Colonic mucosa (tissue), 4 donors: ENCODE results near the gene CLEC19A. TPM values are rescaled to one million over a fixed set of nuclear protein-coding genes. Genes with fewer than 3 reads are reported as not detected.

Experiments
- DNase-seq: peaks from one replicate; pipeline ENCODE4 v3.0.0-alpha.2; 2020
- H3K27ac ChIP-seq: fragments of 200-600 bp; one replicate; pipeline ENCODE4 v1.8.0; 2021
- H3K27me3 ChIP-seq: fragments of 200-600 bp; one replicate; pipeline ENCODE4 v1.8.0; 2021
- H3K36me3 ChIP-seq: fragments of 200-600 bp; one replicate; pipeline ENCODE4 v1.8.0; 2021
- H3K4me1 ChIP-seq: fragments of 200-600 bp; one replicate; pipeline ENCODE4 v1.8.0; 2021; ENCODE audit warnings: mild to moderate bottlenecking
- H3K4me3 ChIP-seq: fragments of 200-600 bp; one replicate; pipeline ENCODE4 v1.8.0; 2021
- H3K9ac ChIP-seq, 2 donors: one replicate each; pipeline ENCODE4 v1.7.0; 2013; ENCODE audit warnings: control low read depth in 2 of 2, low read depth in 2 of 2, low read length in 2 of 2
- H3K9me3 ChIP-seq: fragments of 200-600 bp; one replicate; pipeline ENCODE4 v1.8.0; 2021
- intact Hi-C: fragments of 100-400 bp; cut with DNase I; formaldehyde crosslinking; loops from one replicate; pipeline ENCODE4 v1.14.1; 2022
- total RNA-seq, 2 donors: library from RNA; stranded (reverse); fragmentation: NEBNext Ultra II Directional in 1 of 2; extraction: Animal tissue kit (Norgen Biotek cat#: 25700) in 1 of 2; gene quantifications; one replicate each; pipeline ENCODE4 v1.2.1, GENCODE V29; 2021
- TF ChIP-seq, protein P1 (sequence below): fragments of 200-600 bp; IDR thresholded peaks from one replicate; pipeline ENCODE4 v1.8.0; 2022; ENCODE audit warnings: antibody characterized with exemption, mild to moderate bottlenecking
- donor health status: healthy.
- donor health status: DM: no; HTN: no; CAD: no.
- donor health status: DM: no; HTN: no; CAD: no.

Gene CLEC19A
- total RNA-seq, 2 donors from 2014 or later: not detected

DNA sequence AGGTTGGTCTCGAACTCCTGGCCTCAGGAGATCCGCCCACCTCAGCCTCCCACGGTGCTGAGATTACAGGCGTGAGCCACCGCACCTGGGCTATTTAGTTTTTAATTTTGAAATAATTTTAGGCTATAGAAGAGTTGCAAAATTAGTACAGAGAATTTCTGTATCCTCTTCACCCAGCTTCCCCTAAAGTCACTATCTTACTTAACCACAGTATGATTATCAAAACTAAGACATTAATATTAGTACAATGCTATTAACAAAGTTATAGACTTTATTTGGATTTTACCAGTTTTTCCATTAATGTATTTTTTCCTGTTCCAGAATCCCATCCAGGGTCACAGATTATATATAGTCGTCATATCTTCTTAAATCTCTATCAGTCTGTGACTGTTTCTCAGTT is 62.6 kb downstream of the CLEC19A start:
- Histone ChIP-seq H3K27me3 (no peaks in the 10 kb centered on the region), H3K4me1 (no peaks in the 10 kb centered on the region), H3K4me3 (no peak overlapping the region), H3K27ac (no peak overlapping the region), H3K36me3 (no peaks in the 10 kb centered on the region), H3K9me3 (no peaks in the 10 kb centered on the region), H3K9ac (no peak overlapping the region)
- TF ChIP-seq, protein P1, sequence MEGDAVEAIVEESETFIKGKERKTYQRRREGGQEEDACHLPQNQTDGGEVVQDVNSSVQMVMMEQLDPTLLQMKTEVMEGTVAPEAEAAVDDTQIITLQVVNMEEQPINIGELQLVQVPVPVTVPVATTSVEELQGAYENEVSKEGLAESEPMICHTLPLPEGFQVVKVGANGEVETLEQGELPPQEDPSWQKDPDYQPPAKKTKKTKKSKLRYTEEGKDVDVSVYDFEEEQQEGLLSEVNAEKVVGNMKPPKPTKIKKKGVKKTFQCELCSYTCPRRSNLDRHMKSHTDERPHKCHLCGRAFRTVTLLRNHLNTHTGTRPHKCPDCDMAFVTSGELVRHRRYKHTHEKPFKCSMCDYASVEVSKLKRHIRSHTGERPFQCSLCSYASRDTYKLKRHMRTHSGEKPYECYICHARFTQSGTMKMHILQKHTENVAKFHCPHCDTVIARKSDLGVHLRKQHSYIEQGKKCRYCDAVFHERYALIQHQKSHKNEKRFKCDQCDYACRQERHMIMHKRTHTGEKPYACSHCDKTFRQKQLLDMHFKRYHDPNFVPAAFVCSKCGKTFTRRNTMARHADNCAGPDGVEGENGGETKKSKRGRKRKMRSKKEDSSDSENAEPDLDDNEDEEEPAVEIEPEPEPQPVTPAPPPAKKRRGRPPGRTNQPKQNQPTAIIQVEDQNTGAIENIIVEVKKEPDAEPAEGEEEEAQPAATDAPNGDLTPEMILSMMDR: no peak
- intact Hi-C loops: no loop called here
- DNase-seq: no peak

DNA sequence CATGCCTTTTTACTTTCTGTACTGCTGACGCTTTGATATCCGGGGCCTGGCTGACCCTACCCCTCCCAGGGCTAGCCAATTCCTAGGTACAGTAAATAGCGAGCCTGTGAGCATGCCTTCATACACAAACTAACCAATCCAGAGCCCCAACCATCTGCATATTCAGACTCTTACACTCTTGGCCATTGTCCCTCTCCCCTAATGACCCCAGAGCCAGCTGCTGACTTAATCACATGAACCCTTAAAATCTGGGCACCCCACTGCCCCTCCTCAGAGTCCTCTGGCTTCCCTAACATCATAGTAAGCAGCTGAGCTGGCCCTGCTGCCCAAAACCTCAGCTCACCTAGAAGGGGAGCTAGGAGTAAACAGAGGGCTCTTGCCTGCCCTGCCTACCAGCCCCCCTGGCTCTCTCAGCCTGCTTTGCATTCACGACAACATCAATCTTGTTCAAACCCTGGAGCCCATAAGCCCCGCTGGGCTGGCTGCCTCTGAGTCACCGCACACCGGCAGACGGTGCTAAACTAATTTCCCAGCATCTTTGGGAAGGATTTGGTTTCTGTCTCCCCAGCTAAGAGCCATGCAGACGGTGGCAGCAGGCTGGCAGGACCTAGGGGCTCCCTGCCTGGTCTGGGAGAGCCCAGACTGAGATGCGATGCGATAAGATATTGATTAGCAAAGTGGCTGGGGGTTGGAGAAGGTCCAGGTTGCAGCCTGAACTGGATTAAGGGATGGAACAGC is 63.2 kb downstream of the CLEC19A start:
- H3K27me3 ChIP-seq: no peaks in the 10 kb centered on the region
- no peak overlapping the region for H3K9ac ChIP-seq
- H3K36me3 ChIP-seq: no peaks in the 10 kb centered on the region
- no peaks in the 10 kb centered on the region for H3K9me3 ChIP-seq
- DNase-seq: no peak
- H3K4me3 ChIP-seq: no peak overlapping the region
- intact Hi-C loops: no loop called here
- TF ChIP-seq, protein P1: no peak
- no peaks in the 10 kb centered on the region for H3K4me1 ChIP-seq
- H3K27ac ChIP-seq: no peak overlapping the region

DNA sequence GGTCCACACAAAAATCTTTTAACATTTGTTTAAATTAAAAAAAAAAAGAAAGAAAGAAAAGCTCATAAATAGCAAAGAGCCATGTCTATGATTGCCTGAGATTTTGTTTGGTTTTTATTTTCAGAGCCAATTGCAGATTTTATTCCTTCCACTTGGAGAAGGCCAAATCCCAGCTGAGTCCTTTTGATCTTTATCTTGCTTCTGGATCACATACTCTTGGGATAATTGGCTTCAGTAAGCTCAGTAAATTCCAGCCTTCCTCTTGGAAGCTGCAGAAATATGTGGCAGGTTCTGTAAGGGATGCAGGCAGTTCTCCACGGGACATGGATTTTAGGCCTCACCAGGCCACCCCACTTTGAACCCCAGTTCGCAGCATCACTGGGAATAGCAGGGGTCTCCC is 68.8 kb downstream of the CLEC19A start:
- H3K4me3 ChIP-seq: no peak overlapping the region
- H3K27me3 ChIP-seq: no peaks in the 10 kb centered on the region
- H3K36me3 ChIP-seq: no peaks in the 10 kb centered on the region
- intact Hi-C loops: no loop called here
- H3K4me1 ChIP-seq: no peaks in the 10 kb centered on the region
- DNase-seq: no peak
- no peak overlapping the region for H3K27ac ChIP-seq
- no peaks in the 10 kb centered on the region for H3K9me3 ChIP-seq
- TF ChIP-seq, protein P1: no peak
- H3K9ac ChIP-seq: no peak overlapping the region

DNA sequence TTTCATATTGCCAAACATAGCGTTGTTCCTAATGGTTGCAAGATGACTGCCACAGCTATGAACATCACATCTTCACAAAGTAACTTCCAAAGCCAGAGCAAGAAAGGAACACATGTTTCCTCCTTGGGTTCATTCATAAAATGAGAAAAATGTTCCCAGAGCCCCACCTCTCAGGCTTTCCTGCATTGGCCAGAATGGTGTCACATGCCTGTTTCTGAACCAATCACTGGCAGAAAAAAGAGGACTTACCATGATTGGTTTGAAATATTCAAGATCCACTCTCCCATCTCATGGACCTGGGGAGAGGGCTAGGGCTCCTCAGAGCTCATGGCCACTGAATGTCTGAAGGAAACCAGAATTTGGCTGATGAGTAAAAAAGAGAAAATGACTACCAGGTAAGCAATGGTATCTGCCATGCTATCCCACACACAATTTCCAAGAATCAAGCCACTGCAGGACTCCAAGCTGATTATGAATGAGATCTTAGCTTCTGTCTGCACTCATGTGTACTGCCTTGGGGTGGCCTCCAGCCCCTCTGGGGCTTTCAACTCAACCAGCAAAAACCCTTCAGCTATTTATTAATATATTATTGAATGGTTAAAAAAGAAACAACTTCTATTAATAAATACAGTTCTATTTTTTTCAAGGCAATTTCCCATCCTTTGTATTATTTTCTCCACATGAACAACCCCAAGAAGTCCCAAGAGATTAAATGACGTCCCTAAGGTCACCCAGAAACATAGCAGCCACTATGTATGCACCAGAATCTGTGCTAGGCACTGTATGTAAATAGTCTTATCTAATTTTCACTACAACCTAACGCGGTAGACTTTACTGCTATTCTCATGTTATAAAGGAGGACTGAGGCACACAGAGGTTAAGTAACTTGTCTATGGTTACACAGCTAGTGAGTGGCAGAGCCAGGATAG is 70.8 kb downstream of the CLEC19A start:
- H3K4me3 ChIP-seq: no peak overlapping the region
- no peak overlapping the region for H3K9ac ChIP-seq
- H3K27me3 ChIP-seq: no peaks in the 10 kb centered on the region
- no peaks in the 10 kb centered on the region for H3K4me1 ChIP-seq
- intact Hi-C loops: no loop called here
- H3K36me3 ChIP-seq: no peaks in the 10 kb centered on the region
- no peak for DNase-seq
- TF ChIP-seq, protein P1: no peak
- H3K27ac ChIP-seq: no peak overlapping the region
- H3K9me3 ChIP-seq: no peaks in the 10 kb centered on the region

DNA sequence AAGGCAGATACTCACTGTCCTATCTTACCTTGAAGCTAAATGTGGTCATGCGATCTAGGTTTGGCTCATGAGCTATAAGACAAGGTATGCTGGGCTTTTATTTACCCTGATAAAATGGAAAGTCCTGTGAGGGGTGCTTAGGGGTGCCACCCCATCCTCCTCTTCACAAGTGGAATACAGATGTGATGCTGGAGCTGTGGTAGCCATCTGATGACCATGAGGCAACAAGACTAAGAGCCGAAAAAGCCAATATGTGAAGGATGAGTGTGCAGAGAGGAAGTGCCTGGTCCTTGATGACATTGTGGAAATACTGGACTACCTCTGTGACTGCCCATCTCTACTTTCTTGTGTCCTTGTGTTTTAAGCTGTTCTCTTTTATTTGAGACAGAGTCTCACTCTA is 74.0 kb downstream of the CLEC19A start:
- H3K27me3 ChIP-seq: no peaks in the 10 kb centered on the region
- H3K9ac ChIP-seq: no peak overlapping the region
- H3K4me3 ChIP-seq: no peak overlapping the region
- TF ChIP-seq, protein P1: no peak
- no peak for DNase-seq
- H3K27ac ChIP-seq: no peak overlapping the region
- intact Hi-C loops: no loop called here
- no peaks in the 10 kb centered on the region for H3K36me3 ChIP-seq
- no peaks in the 10 kb centered on the region for H3K9me3 ChIP-seq
- no peaks in the 10 kb centered on the region for H3K4me1 ChIP-seq

Other genes with a start within 250 kb of the CLEC19A start
- gene COQ7, start 218.1 kb upstream of the CLEC19A start, total RNA-seq: 10 to 100 TPM; 28.4 to 39.0 TPM
- gene ITPRIPL2, start 171.8 kb upstream of the CLEC19A start, total RNA-seq: 10 to 100 TPM; 34.9 to 36.2 TPM
- gene SYT17, start 117.5 kb upstream of the CLEC19A start, total RNA-seq: 1 to 10 TPM; 5.1 to 5.5 TPM
- 100 to 1,000 TPM in 1 of 2 donors, 10 to 100 TPM in 1; 54.5 to 113 TPM for gene TMC5, start 132.2 kb downstream of the CLEC19A start, total RNA-seq
- gene GDE1, start 236.4 kb downstream of the CLEC19A start, total RNA-seq: 100 to 1,000 TPM in 1 of 2 donors, 10 to 100 TPM in 1; 81.6 to 128 TPM
- 10 to 100 TPM in 1 of 2 donors, 1 to 10 TPM in 1; 8.2 to 11.1 TPM for gene CCP110, start 238.2 kb downstream of the CLEC19A start, total RNA-seq